Right lobe of liver (tissue), 4 donors: ENCODE results near the gene ARF6.

Experiments used
- POLR2A ChIP-seq: fragments of 450-650 bp; IDR thresholded peaks from one replicate; pipeline ENCODE4 v1.6.1; 2017; ENCODE audit warnings: antibody characterized with exemption, mild to moderate bottlenecking
- TF ChIP-seq, protein P1 (sequence below), 4 donors: fragments of 200-600 bp in 3 of 4; fragments of 450-650 bp in 1 of 4; IDR thresholded peaks; one replicate each; pipeline versions ENCODE4 v1.5.1 to v1.8.0; 2016 to 2022; ENCODE audit warnings: antibody characterized with exemption in 4 of 4, mild to moderate bottlenecking in 2 of 4
- donor health status: DM: no; HTN: no; CAD: no.
- donor health status: DM: no; HTN: no; CAD: no.
- donor health status: DM: no; HTN: yes; CAD: no.

GRCh38 chr14:49888293-49888692 lies 4.6 kb upstream of the ARF6 start:
- no peak for TF ChIP-seq POLR2A
- TF ChIP-seq, protein P1, sequence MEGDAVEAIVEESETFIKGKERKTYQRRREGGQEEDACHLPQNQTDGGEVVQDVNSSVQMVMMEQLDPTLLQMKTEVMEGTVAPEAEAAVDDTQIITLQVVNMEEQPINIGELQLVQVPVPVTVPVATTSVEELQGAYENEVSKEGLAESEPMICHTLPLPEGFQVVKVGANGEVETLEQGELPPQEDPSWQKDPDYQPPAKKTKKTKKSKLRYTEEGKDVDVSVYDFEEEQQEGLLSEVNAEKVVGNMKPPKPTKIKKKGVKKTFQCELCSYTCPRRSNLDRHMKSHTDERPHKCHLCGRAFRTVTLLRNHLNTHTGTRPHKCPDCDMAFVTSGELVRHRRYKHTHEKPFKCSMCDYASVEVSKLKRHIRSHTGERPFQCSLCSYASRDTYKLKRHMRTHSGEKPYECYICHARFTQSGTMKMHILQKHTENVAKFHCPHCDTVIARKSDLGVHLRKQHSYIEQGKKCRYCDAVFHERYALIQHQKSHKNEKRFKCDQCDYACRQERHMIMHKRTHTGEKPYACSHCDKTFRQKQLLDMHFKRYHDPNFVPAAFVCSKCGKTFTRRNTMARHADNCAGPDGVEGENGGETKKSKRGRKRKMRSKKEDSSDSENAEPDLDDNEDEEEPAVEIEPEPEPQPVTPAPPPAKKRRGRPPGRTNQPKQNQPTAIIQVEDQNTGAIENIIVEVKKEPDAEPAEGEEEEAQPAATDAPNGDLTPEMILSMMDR (IDR thresholded peaks at IDR 0.05) = no peak
